SK-N-MC (cell line): ENCODE results near the gene PLCD1.

Experiments used
- DNase-seq: peaks from one replicate; pipeline ENCODE4 v3.0.0-alpha.2; 2011; ENCODE audit warnings: low read depth, low spot score
- H3K27ac ChIP-seq: fragments of 200-600 bp; sonication (generic); 2 replicates; pipeline ENCODE4 v1.5.1; 2016; ENCODE audit warnings: mixed run types
- H3K36me3 ChIP-seq: fragments of 200-600 bp; sonication (generic); 2 replicates; pipeline ENCODE4 v1.6.1; 2017; ENCODE audit warnings: antibody characterized with exemption, low read length, mixed read lengths; ENCODE audit not compliant: insufficient read depth
- H3K4me3 ChIP-seq: fragments of 200-600 bp; sonication (generic); 2 replicates; pipeline ENCODE4 v1.5.1; 2016
- H3K9ac ChIP-seq: fragments of 200-600 bp; sonication (generic); 2 replicates; pipeline ENCODE4 v1.8.0; 2017; ENCODE audit warnings: mixed run types, mixed read lengths; ENCODE audit not compliant: insufficient read length
- H3K9me3 ChIP-seq: fragments of 200-600 bp; sonication (generic); 2 replicates; pipeline ENCODE4 v1.6.1; 2017; ENCODE audit warnings: low read depth, mild to moderate bottlenecking, antibody characterized with exemption, low read length, moderate library complexity, mixed read lengths
- EZH2 ChIP-seq: fragments of 200-600 bp; sonication (generic); IDR thresholded peaks from one replicate; pipeline ENCODE4 v1.6.1; 2017; ENCODE audit warnings: antibody characterized with exemption
- FOXP2 ChIP-seq: optimal IDR thresholded peaks from 2 replicates; pipeline ENCODE3; 2011; ENCODE audit warnings: mild to moderate bottlenecking, moderate library complexity; ENCODE audit not compliant: insufficient read depth; ENCODE audit errors: extremely low read length, control extremely low read depth
- POLR2AphosphoS5 ChIP-seq: IDR thresholded peaks from 2 replicates; pipeline ENCODE4 v1.6.1; 2012; ENCODE audit warnings: mild to moderate bottlenecking, low read depth, low read length, borderline replicate concordance

PLCD1 gene

GRCh38 chr3:38030126-38031021 is 932 bp upstream of the PLCD1 start:
- no peak overlapping the region for H3K27ac ChIP-seq
- TF ChIP-seq FOXP2 (no peak), POLR2AphosphoS5 (no peak), EZH2 (no peak)
- no peak overlapping the region for H3K9ac ChIP-seq
- H3K9me3 ChIP-seq: no peaks in the 10 kb centered on the region
- H3K36me3 ChIP-seq: no peaks in the 10 kb centered on the region
- H3K4me3 ChIP-seq: no peak overlapping the region; the same call in 1 of the 2 replicates
- DNase-seq: no peak

DNA sequence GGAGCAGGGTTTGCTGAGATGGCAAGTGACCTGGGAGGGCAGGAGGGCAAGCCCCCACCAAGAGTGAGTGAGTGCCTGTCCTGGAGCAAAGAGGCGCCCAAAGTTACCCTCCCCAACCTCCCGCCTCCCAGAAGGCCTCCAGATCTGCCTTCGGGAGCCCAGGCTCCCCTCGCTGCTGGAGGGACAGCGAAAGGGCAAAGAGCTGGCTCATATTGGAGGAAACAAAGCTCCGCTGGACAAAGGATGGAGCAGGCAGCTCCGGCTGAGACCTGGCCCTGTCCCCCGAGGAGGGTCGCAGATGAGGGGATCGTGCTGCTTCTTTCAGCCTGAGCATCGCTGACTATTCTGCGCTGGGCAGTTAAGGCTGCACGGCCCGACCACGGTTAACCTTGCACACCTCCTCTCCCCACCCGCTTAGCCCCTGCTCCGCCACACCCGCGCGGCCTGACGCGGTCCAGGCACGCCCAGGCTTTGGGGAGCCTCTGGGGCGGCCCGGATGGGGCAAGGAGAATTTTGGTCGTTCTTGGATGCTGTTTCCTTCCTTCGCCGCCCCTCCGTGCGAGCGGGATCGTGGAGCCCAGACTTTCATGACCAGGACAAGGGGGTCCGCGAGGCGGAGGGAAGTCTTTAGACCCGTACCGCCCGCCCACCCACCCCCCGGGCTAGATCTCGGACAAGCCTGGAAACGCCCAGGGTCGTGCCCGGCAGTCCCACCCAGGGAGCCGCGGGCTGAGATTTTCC is 651 bp downstream of the PLCD1 start:
- no peaks in the 10 kb centered on the region for H3K9me3 ChIP-seq
- TF ChIP-seq EZH2 (no peak), POLR2AphosphoS5 (no peak), FOXP2 (no peak)
- H3K36me3 ChIP-seq: no peaks in the 10 kb centered on the region
- H3K9ac ChIP-seq: no peak overlapping the region
- no peak overlapping the region for H3K27ac ChIP-seq
- no peak overlapping the region for H3K4me3 ChIP-seq
- no peak for DNase-seq

GRCh38 chr3:38027466-38028465 is 1.7 kb downstream of the PLCD1 start:
- no peaks in the 10 kb centered on the region for H3K9me3 ChIP-seq
- no peak overlapping the region for H3K27ac ChIP-seq
- no peak overlapping the region for H3K4me3 ChIP-seq
- no peaks in the 10 kb centered on the region for H3K36me3 ChIP-seq
- DNase-seq: no peak
- no peak for TF ChIP-seq FOXP2
- no peak for TF ChIP-seq EZH2
- TF ChIP-seq POLR2AphosphoS5: no peak
- H3K9ac ChIP-seq: no peak overlapping the region

- Histone ChIP-seq H3K4me3 (no peak overlapping the region), H3K9me3 (no peaks in the 10 kb centered on the region), H3K9ac (no peak overlapping the region), H3K27ac (no peak overlapping the region), H3K36me3 (no peaks in the 10 kb centered on the region)
- DNase-seq: no peak
- TF ChIP-seq POLR2AphosphoS5 (no peak), EZH2 (no peak), FOXP2 (no peak)
Observed at GRCh38 chr3:38026856-38027255, 2.6 kb downstream of the PLCD1 start.

- TF ChIP-seq EZH2 (no peak), FOXP2 (no peak), POLR2AphosphoS5 (no peak)
- Histone ChIP-seq H3K9ac (no peak overlapping the region), H3K9me3 (no peaks in the 10 kb centered on the region), H3K27ac (no peak overlapping the region), H3K36me3 (no peaks in the 10 kb centered on the region), H3K4me3 (no peak overlapping the region)
- DNase-seq: no peak
Observed at GRCh38 chr3:38022896-38023709, 6.3 kb downstream of the PLCD1 start.

DNA sequence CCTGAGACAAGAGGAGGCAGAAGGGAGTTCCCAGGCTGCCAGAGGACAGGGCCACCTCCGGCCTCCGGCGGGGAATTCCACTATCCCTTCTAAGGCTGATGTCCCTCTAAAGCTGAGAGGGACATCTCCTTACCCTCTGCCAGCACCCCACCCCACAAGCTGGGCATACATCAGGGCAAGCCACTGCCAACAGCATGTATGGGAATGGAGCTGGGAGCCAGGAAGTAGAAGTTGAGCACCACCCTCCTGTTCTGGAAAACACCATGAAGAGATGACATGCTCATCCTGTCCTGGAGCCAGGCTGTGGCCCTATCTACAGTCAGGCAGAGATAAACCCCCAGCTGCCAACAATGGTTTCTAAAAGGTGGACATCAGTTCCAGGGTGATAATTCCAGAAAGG is 7.1 kb downstream of the PLCD1 start:
- no peak overlapping the region for H3K9ac ChIP-seq
- H3K27ac ChIP-seq: no peak overlapping the region
- DNase-seq: no peak
- no peak for TF ChIP-seq EZH2
- TF ChIP-seq POLR2AphosphoS5: no peak
- no peak for TF ChIP-seq FOXP2
- H3K36me3 ChIP-seq: no peaks in the 10 kb centered on the region
- no peaks in the 10 kb centered on the region for H3K9me3 ChIP-seq
- no peak overlapping the region for H3K4me3 ChIP-seq

- Histone ChIP-seq H3K27ac (no peak overlapping the region), H3K4me3 (no peak overlapping the region), H3K36me3 (no peaks in the 10 kb centered on the region), H3K9ac (no peak overlapping the region), H3K9me3 (no peaks in the 10 kb centered on the region)
- no peak for DNase-seq
- TF ChIP-seq EZH2 (no peak), POLR2AphosphoS5 (no peak), FOXP2 (no peak)
Observed at GRCh38 chr3:38021196-38021595, 8.2 kb downstream of the PLCD1 start.
